HT-29 (cell line): ENCODE data around the gene CHP2. TPM values are rescaled to one million over a fixed set of nuclear protein-coding genes. Genes with fewer than 3 reads are reported as not detected.
"Not testable (repeated sequence)": the region's sequence is repeated elsewhere in the genome, so short reads cannot be mapped to it uniquely, and the experiment has no call there.

Source experiments
- DNase-seq: peaks from one replicate; pipeline ENCODE4 v3.0.0-alpha.2; 2015; ENCODE audit warnings: low spot score
- total RNA-seq: library from RNA; depleted of rRNA; stranded (reverse); fragments of >200 nt; shearing (Covaris generic); gene quantifications from 2 replicates; pipeline ENCODE4 v1.2.3, GENCODE V29; 2014

CHP2 gene
- total RNA-seq, 1 experiment from 2014 or later = 0.56 TPM

DNA sequence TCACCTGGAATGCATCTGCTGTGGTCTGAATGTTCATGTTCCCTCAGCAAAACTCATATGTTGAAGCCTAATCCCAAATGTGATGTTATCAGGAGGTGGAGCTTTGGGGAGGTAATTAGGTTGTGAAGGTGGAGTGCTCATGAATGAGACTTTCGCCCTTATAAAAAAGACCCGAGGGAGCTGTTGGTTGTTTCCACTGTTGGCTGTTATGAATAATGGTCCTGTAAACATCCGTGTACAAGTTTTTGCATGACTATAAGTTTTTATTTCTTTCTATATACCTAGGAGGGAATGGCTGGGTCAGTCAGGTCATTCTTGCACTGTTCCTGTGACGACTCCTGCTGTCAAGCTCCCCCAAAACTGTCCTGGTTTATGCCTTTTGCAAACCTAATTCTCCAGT, 9.6 kb upstream of the CHP2 start:
- DNase-seq = no peak

DNA sequence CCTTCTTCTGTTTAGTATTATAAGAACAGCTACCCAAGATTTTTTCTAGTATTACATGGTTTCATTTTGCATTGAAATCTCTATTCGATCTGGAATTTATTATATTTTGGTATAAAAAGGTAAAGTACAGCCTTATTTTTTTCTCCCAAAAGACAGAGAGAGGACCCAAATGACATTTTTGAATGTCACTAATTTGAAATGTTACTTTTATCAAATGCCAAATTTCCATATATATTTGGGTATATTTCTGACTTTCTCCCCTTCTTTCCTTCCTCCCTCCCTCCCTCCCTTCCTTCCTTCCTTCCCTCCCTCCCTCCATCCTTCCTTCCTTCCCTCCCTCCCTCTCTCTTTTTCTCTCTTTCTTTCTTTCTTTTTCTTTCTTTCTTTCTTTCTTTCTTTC, 6.2 kb upstream of the CHP2 start:
- DNase-seq = no peak

GRCh38 chr16:23751053-23751452, 3.8 kb upstream of the CHP2 start:
- not testable (repeated sequence) for DNase-seq

DNA sequence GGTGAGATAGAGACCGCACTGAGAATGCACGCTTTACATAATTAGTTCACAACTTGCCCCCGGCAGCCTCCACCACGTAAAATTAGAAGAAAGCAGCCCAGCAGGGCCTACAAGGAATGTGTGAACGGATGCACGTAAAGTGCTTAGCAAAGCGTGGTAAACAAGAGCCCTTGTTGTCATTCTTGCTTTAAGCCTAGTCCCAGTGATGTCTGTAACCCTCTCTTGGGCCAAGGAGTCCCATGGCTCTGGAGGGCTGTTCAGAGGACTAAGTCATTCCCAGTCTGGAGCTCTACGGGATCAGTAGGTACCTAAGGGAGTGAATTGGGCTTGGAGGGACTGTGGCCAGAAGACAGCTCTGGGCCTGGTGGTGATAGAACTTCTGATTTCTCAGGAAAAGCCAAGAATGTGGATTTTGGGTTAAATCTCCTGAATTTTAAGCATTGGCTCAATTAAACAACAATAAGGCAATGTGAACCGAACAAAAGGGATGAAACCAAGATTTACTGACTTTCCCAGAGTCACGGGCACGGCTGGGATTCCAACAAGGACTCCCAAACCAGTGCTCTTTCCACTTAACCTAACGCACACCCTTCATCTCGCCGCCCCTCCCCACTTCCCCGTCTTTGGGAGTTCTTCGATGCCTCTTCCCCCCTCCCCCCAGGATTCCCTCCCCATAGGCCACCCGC, 775 bp upstream of the CHP2 start:
- no peak for DNase-seq

DNA sequence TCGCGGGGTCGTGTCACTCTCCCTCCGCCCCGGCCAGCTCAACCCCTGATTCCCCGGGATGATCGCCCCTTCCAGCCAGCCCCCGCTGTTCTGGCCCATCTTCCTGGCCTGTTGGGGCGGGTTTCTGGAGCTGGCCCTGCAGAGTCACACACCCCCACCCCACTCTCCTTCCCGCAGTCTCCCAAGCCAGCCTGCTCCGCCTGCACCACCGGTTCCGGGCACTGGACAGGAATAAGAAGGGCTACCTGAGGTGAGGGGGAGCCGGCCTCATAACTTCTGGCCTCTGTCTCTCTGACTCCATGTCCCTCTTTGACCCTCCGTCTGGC, 621 bp downstream of the CHP2 start:
- no peak for DNase-seq

GRCh38 chr16:23757116-23757515, 2.3 kb downstream of the CHP2 start:
- no peak for DNase-seq

GRCh38 chr16:23757937-23758619, 3.3 kb downstream of the CHP2 start:
- DNase-seq = no peak

GRCh38 chr16:23765933-23766332, 11.1 kb downstream of the CHP2 start:
- no peak for DNase-seq

DNA sequence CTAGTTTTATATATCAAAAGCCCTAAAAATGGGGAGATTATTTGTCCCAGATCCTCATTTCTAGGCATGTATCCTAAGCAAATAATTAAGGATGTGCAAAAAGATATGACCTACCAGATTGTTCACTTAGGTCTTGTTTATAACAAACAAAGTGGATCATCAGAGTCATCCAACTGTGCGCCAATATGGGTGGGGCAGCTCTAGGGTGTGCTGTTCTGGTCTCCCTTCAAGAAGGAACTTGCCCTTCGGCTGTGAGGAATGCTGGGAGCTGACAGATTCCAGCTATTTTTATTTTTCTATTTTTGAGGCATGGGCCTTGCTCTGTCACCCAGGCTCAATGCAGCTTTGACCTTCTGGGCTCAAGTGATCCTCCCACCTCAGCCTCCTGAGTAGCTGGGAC, 13.8 kb downstream of the CHP2 start:
- DNase-seq = no peak

- no peak for DNase-seq
Observed at GRCh38 chr16:23771027-23771426, 16.2 kb downstream of the CHP2 start.

DNA sequence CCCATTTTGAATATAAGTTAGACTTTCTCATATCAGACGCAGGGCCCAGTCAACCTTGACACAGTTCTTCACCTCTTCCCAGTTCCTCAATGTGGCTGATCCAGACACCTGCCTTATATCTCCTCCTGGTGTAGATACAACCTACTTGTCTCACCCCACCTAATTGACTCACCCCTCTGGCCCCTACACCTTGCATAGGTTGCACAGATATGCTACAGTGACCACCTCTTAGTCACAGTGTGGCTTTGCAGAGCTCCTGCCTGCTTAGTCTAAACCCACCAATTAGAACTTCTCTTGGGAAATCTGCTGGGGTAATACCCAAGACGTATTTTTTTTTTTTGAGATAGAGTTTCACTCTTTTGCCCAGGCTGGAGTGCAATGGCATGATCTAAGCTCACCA, 16.8 kb downstream of the CHP2 start:
- DNase-seq = no peak

GRCh38 chr16:23773339-23773738, 18.5 kb downstream of the CHP2 start:
- DNase-seq = no peak

DNA sequence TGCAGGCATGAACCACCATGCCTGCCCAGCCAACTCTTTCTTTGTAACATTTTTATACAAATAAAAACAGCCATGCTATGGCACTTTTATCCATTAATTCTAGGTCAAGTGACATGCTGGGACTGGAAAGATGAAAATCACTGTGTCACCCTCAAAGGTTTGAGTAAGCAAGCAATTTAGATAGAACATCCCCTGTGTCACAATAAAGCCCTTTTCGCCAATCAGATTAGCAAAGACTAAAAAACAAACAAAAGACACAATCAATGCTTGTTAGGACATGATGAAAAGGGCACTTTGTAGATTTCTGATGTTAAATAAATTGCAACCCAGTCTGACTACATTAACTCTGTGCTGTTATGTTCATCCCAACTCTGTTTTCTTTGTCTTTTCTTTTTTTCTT, 26.4 kb downstream of the CHP2 start:
- no peak for DNase-seq

DNA sequence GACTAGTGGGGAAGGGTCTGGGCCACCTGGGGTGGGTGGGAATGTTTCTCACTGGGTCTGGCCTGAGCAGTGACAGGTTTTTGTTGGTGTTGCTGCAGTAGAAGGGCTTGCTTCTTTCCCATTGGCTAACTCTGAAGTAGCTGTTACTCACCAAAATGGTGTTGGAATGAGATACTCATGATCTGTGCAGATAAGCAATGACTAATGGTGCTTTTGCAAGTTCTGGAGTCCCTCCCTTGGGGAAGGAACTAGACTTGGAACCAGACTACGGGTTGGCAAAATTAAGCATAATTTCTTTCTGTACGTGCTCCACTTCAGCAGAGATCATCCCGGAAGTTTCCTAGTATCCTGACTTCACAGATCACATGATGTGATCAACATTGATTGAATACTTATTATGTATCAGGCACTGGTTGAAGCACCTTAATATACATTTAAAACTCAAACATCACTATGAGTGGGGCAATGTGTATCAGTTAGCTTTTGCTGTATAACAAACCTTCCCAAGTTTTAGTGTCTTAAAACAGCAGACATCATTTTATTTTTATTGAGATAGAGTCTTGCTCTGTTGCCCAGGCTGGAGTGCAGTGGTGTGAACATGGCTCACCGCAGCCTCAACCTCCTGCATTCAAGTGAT, 30.1 kb downstream of the CHP2 start:
- no peak for DNase-seq

DNA sequence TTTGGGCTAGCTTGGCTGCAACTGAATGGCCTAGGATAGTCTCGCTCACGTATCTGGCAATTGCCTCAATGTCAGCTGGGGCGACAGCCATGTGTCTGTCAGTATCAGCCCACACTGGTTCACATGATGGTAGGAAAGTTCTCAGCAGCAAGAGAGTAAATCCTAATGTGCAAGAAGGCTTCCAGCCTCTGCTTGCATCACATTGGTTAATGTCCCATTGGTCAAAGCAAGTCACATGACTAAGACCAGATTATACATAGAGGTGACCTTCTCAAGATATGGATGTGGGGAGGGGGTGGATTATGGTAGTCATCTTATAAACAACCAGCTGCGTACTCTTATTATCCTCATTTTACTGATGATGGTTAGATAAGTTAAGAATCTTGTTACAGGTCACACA, 31.0 kb downstream of the CHP2 start:
- no peak for DNase-seq

GRCh38 chr16:23786964-23787561, 32.2 kb downstream of the CHP2 start:
- DNase-seq = no peak

GRCh38 chr16:23788685-23789084, 33.9 kb downstream of the CHP2 start:
- DNase-seq = no peak

DNA sequence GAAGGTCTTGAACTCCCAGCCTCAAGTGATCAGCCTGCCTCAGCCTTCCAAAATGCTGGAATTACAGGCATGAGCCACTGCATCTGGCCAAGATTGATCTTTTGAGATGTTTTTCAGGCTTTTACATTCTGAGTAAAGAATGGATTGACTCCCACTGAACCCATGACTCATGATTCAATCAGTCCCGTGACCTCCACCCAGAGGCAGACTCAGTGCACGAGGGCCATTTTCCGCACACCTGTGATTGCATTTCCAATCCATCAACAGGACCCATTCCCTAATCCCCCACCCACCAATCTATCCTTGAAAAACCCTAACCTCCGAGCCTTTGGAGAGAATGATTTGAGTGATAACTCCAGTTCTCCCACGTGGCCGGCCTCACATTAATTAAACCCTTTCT, 40.6 kb downstream of the CHP2 start:
- DNase-seq = no peak

- DNase-seq = no peak
Observed at GRCh38 chr16:23796941-23797340, 42.1 kb downstream of the CHP2 start.

- peak; percentile 72 for DNase-seq
Observed at GRCh38 chr16:23801378-23801777, 46.6 kb downstream of the CHP2 start.

DNA sequence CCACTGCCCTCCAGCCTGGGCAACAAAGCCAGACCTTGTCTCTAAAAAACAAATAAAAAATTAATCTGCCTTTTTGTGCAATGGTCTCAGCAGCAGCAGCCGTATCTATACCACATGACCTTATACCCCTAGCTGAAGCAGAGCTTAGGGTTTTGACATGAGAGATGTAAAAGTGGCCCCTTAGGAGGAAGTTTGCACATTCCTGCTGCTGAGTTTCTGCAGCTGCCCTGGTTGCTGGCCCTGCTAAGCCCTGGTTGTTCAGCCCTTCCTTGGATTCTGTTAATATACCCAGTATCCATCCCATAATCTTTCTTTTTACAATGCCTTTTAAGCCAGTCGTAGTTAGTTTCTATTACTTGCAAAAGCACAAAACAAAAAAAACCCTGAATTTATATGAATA, 48.0 kb downstream of the CHP2 start:
- peak; percentile 9 for DNase-seq

DNA sequence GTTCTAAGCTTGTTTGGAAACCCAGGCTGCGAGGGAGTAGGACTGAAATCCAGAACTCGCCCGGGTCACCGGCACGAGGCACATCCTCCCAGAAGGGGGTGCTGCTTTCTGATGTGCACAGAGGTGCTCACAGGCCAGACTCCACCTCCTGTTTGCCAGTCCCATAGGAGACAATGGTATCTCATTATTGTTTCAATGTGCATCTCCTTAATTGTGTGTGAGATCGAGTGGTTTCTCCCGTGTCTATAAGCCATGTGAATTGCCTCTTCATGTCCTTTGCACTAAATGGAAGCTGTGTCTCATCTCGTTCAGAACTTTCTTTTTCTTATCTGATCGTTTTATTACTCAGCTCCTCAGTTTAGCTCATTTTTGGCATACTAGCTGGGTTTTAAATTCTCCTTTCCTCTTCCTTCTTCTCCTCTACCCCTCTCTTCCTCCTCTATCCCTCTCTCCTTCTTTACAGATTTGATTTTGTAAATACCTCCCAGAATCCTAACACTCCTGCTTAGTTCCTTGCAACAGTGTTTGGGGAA, 48.8 kb downstream of the CHP2 start:
- DNase-seq = peak; percentile 54

DNA sequence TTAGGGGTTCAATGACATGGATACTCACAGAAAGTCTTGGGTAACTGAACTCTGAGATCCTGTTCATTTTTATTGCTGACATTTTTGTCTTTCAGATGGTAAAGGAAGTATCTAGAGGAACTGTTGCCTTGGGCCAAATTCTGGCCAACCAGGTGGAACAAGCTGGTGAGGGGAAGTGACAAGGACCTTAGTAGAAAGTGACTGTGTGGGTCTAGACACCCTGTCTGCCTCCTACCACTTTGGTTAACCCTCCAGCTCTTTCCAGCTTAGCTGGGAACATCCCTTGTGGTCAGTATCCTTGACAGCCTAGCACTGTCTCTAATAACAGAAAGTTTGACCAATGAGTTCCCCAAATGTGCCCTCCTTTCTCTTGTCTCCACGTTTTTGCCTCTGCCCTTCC, 52.2 kb downstream of the CHP2 start:
- DNase-seq = no peak
